Measurements from ENCODE around the gene THSD4.

Gene THSD4

GRCh38 chr15:71109130-71109529, 6.1 kb upstream of the THSD4 start:
- Histone ChIP-seq H3K79me2 (ENCODE audit: insufficient read depth, low read length) (no peaks in the 10 kb centered on the region), H3K4me1 (ENCODE audit: insufficient read depth, low read length, poor library complexity, severe bottlenecking) (no peaks in the 10 kb centered on the region), H3K4me2 (ENCODE audit: low read depth, low read length, poor library complexity, severe bottlenecking) (no peak overlapping the region), H3K9ac (ENCODE audit: low read depth, low read length, poor library complexity, severe bottlenecking) (no peak overlapping the region), H4K20me1 (ENCODE audit: insufficient read depth, low read length, poor library complexity, severe bottlenecking) (no peaks in the 10 kb centered on the region), H3K36me3 (ENCODE audit: insufficient read depth, low read length) (no peaks in the 10 kb centered on the region), H3K4me3 (ENCODE audit: low read length, poor library complexity, severe bottlenecking) (no peak overlapping the region), H3K9me3 (ENCODE audit: insufficient read depth, low read depth, low read length) (no peaks in the 10 kb centered on the region), H3K9me2 (replicated peaks; ENCODE audit: low read depth, low read length) (no peaks in the 10 kb centered on the region), H3K27me3 (ENCODE audit: insufficient read depth, low read length, poor library complexity, severe bottlenecking) (no peaks in the 10 kb centered on the region), H3F3A (ENCODE audit: low read depth) (no peaks in the 10 kb centered on the region), H2AFZ (ENCODE audit: low read length) (no peak overlapping the region)
- no peak for TF ChIP-seq EZH2phosphoT487 (IDR thresholded peaks at IDR 0.05; ENCODE audit: borderline replicate concordance)

GRCh38 chr15:71109905-71110304, 5.4 kb upstream of the THSD4 start:
- TF ChIP-seq EZH2phosphoT487 (IDR thresholded peaks at IDR 0.05; ENCODE audit: borderline replicate concordance): no peak
- TF ChIP-seq, protein P1, sequence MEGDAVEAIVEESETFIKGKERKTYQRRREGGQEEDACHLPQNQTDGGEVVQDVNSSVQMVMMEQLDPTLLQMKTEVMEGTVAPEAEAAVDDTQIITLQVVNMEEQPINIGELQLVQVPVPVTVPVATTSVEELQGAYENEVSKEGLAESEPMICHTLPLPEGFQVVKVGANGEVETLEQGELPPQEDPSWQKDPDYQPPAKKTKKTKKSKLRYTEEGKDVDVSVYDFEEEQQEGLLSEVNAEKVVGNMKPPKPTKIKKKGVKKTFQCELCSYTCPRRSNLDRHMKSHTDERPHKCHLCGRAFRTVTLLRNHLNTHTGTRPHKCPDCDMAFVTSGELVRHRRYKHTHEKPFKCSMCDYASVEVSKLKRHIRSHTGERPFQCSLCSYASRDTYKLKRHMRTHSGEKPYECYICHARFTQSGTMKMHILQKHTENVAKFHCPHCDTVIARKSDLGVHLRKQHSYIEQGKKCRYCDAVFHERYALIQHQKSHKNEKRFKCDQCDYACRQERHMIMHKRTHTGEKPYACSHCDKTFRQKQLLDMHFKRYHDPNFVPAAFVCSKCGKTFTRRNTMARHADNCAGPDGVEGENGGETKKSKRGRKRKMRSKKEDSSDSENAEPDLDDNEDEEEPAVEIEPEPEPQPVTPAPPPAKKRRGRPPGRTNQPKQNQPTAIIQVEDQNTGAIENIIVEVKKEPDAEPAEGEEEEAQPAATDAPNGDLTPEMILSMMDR (conservative IDR thresholded peaks at IDR 0.05; ENCODE audit: low read length): no peak
- Histone ChIP-seq H4K20me1 (ENCODE audit: insufficient read depth, low read length, poor library complexity, severe bottlenecking) (no peaks in the 10 kb centered on the region), H3K36me3 (ENCODE audit: insufficient read depth, low read length) (no peaks in the 10 kb centered on the region), H2AFZ (ENCODE audit: low read length) (no peak overlapping the region), H3K9me2 (replicated peaks; ENCODE audit: low read depth, low read length) (no peaks in the 10 kb centered on the region), H3F3A (ENCODE audit: low read depth) (no peaks in the 10 kb centered on the region), H3K4me2 (ENCODE audit: low read depth, low read length, poor library complexity, severe bottlenecking) (no peak overlapping the region), H3K9ac (ENCODE audit: low read depth, low read length, poor library complexity, severe bottlenecking) (no peak overlapping the region), H3K4me3 (ENCODE audit: low read length, poor library complexity, severe bottlenecking) (no peak overlapping the region), H3K4me1 (ENCODE audit: insufficient read depth, low read length, poor library complexity, severe bottlenecking) (no peaks in the 10 kb centered on the region), H3K79me2 (ENCODE audit: insufficient read depth, low read length) (no peaks in the 10 kb centered on the region), H3K27me3 (ENCODE audit: insufficient read depth, low read length, poor library complexity, severe bottlenecking) (no peaks in the 10 kb centered on the region), H3K9me3 (ENCODE audit: insufficient read depth, low read depth, low read length) (no peaks in the 10 kb centered on the region)

GRCh38 chr15:71110405-71111180, 4.7 kb upstream of the THSD4 start:
- no peaks in the 10 kb centered on the region for H3F3A ChIP-seq (ENCODE audit: low read depth)
- H3K4me2 ChIP-seq (ENCODE audit: low read depth, low read length, poor library complexity, severe bottlenecking): no peak overlapping the region
- no peak overlapping the region for H3K9ac ChIP-seq (ENCODE audit: low read depth, low read length, poor library complexity, severe bottlenecking)
- no peak overlapping the region for H2AFZ ChIP-seq (ENCODE audit: low read length)
- H3K9me2 ChIP-seq (replicated peaks; ENCODE audit: low read depth, low read length): no peaks in the 10 kb centered on the region
- H3K27me3 ChIP-seq (ENCODE audit: insufficient read depth, low read length, poor library complexity, severe bottlenecking): no peaks in the 10 kb centered on the region
- no peaks in the 10 kb centered on the region for H4K20me1 ChIP-seq (ENCODE audit: insufficient read depth, low read length, poor library complexity, severe bottlenecking)
- no peak overlapping the region for H3K4me3 ChIP-seq (ENCODE audit: low read length, poor library complexity, severe bottlenecking)
- H3K9me3 ChIP-seq (ENCODE audit: insufficient read depth, low read depth, low read length): no peaks in the 10 kb centered on the region
- no peak for TF ChIP-seq EZH2phosphoT487 (IDR thresholded peaks at IDR 0.05; ENCODE audit: borderline replicate concordance)
- TF ChIP-seq, protein P1 (conservative IDR thresholded peaks at IDR 0.05; ENCODE audit: low read length): no peak
- no peaks in the 10 kb centered on the region for H3K4me1 ChIP-seq (ENCODE audit: insufficient read depth, low read length, poor library complexity, severe bottlenecking)
- no peaks in the 10 kb centered on the region for H3K36me3 ChIP-seq (ENCODE audit: insufficient read depth, low read length)
- no peaks in the 10 kb centered on the region for H3K79me2 ChIP-seq (ENCODE audit: insufficient read depth, low read length)

- no peak overlapping the region for H3K9ac ChIP-seq (ENCODE audit: low read depth, low read length, poor library complexity, severe bottlenecking)
- no peaks in the 10 kb centered on the region for H3K4me1 ChIP-seq (ENCODE audit: insufficient read depth, low read length, poor library complexity, severe bottlenecking)
- H3F3A ChIP-seq (ENCODE audit: low read depth): no peaks in the 10 kb centered on the region
- no peaks in the 10 kb centered on the region for H3K27me3 ChIP-seq (ENCODE audit: insufficient read depth, low read length, poor library complexity, severe bottlenecking)
- no peaks in the 10 kb centered on the region for H3K79me2 ChIP-seq (ENCODE audit: insufficient read depth, low read length)
- TF ChIP-seq EZH2phosphoT487 (IDR thresholded peaks at IDR 0.05; ENCODE audit: borderline replicate concordance): no peak
- TF ChIP-seq, protein P1 (conservative IDR thresholded peaks at IDR 0.05; ENCODE audit: low read length): no peak
- no peak overlapping the region for H3K4me2 ChIP-seq (ENCODE audit: low read depth, low read length, poor library complexity, severe bottlenecking)
- no peaks in the 10 kb centered on the region for H4K20me1 ChIP-seq (ENCODE audit: insufficient read depth, low read length, poor library complexity, severe bottlenecking)
- H3K9me3 ChIP-seq (ENCODE audit: insufficient read depth, low read depth, low read length): no peaks in the 10 kb centered on the region
- H3K36me3 ChIP-seq (ENCODE audit: insufficient read depth, low read length): no peaks in the 10 kb centered on the region
- H3K4me3 ChIP-seq (ENCODE audit: low read length, poor library complexity, severe bottlenecking): no peak overlapping the region
- no peaks in the 10 kb centered on the region for H3K9me2 ChIP-seq (replicated peaks; ENCODE audit: low read depth, low read length)
- H2AFZ ChIP-seq (ENCODE audit: low read length): no peak overlapping the region
Observed at GRCh38 chr15:71111181-71111565, 4.1 kb upstream of the THSD4 start.

Data from Loucy (cell line).